Esophagus squamous epithelium (tissue), 4 donors: ENCODE measurements around the gene ATP8A2.

Experiments
- POLR2A ChIP-seq, 4 donors: fragments of 450-650 bp; IDR thresholded peaks; one replicate each; pipeline ENCODE4 v1.6.1; 2017; ENCODE audit warnings: antibody characterized with exemption in 4 of 4, mild to moderate bottlenecking in 4 of 4, moderate library complexity in 3 of 4
- TF ChIP-seq, protein P1 (sequence below), 6 experiments: fragments of 450-650 bp in 4 of 6; fragments of 200-600 bp in 2 of 6; sonication (generic) in 2 of 6; IDR thresholded peaks; one replicate each; pipeline ENCODE4 v1.5.1; 2016 to 2019; ENCODE audit warnings: antibody characterized with exemption in 6 of 6, mild to moderate bottlenecking in 4 of 6, moderate library complexity in 4 of 6

DNA sequence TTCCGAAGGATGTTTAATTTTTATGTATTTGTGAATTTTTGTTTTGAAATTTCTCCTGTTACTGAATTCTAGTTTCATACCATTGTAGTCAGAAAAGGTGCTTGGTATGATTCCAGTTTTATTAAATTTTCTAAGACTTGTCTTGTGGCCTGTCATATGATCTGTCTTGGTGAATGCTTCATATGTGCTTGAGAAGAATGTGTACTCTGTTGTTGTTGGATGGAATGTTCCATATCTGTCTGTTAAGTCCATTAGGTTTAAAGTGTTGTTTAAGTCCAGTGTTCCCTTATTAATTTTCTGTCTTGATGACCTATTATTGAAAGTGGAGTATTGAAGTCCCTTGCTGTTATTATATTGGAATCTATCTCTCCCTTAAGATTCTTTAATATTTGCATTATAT, 273.9 kb downstream of the ATP8A2 start:
- TF ChIP-seq, protein P1, sequence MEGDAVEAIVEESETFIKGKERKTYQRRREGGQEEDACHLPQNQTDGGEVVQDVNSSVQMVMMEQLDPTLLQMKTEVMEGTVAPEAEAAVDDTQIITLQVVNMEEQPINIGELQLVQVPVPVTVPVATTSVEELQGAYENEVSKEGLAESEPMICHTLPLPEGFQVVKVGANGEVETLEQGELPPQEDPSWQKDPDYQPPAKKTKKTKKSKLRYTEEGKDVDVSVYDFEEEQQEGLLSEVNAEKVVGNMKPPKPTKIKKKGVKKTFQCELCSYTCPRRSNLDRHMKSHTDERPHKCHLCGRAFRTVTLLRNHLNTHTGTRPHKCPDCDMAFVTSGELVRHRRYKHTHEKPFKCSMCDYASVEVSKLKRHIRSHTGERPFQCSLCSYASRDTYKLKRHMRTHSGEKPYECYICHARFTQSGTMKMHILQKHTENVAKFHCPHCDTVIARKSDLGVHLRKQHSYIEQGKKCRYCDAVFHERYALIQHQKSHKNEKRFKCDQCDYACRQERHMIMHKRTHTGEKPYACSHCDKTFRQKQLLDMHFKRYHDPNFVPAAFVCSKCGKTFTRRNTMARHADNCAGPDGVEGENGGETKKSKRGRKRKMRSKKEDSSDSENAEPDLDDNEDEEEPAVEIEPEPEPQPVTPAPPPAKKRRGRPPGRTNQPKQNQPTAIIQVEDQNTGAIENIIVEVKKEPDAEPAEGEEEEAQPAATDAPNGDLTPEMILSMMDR (IDR thresholded peaks at IDR 0.05) = no peak
- TF ChIP-seq POLR2A (IDR thresholded peaks at IDR 0.05) = no peak
